ENCODE measurements around the gene PCDHGA6. TPM values are rescaled to one million over a fixed set of nuclear protein-coding genes. Genes with fewer than 3 reads are reported as not detected.

PCDHGA6 gene
- total RNA-seq, 1 experiment from 2014 or later, result 0.07 TPM

- BruUV-seq (replicated peaks), result no TSS peak
- ATAC-seq (no peak), DNase-seq (ENCODE audit: low read depth, low spot score) (no peak)
- H3K36me3 ChIP-seq (ENCODE audit: control insufficient read depth in 1 of 2, insufficient read depth in 2 of 2, low read length in 2 of 2), result no peaks in the 10 kb centered on the region
- RAD21 ChIA-PET (ENCODE audit: low non-redundant PET in 1 of 2, low total read pairs in 2 of 2, uncharacterized antibody in 2 of 2, unreplicated experiment in 2 of 2), result no interaction called here
- H3K9ac ChIP-seq (ENCODE audit: low read length), result no peak overlapping the region
- no peak for TF ChIP-seq CEBPB (IDR thresholded peaks at IDR 0.05; ENCODE audit: low read depth)
- TF ChIP-seq ELF1 (IDR thresholded peaks at IDR 0.05; ENCODE audit: borderline replicate concordance, low read depth), result no peak
- no peak for TF ChIP-seq SP1 (IDR thresholded peaks at IDR 0.05; ENCODE audit: low read depth)
- no peak for TF ChIP-seq SRF (IDR thresholded peaks at IDR 0.05; ENCODE audit: low read depth)
- TF ChIP-seq TCF7L2 (IDR thresholded peaks at IDR 0.05; ENCODE audit: borderline replicate concordance, extremely low read depth, insufficient read depth, insufficient read length), result no peak
- no peak for TF ChIP-seq ATF3 (IDR thresholded peaks at IDR 0.05)
- no peak for TF ChIP-seq ZFX (IDR thresholded peaks at IDR 0.05)
- TF ChIP-seq CBX3 (IDR thresholded peaks at IDR 0.05; ENCODE audit: low read depth), result no peak
- no peak for TF ChIP-seq FOSL1 (IDR thresholded peaks at IDR 0.05; ENCODE audit: low read depth)
- no peak for TF ChIP-seq JUND (IDR thresholded peaks at IDR 0.05)
- TF ChIP-seq, protein P1, sequence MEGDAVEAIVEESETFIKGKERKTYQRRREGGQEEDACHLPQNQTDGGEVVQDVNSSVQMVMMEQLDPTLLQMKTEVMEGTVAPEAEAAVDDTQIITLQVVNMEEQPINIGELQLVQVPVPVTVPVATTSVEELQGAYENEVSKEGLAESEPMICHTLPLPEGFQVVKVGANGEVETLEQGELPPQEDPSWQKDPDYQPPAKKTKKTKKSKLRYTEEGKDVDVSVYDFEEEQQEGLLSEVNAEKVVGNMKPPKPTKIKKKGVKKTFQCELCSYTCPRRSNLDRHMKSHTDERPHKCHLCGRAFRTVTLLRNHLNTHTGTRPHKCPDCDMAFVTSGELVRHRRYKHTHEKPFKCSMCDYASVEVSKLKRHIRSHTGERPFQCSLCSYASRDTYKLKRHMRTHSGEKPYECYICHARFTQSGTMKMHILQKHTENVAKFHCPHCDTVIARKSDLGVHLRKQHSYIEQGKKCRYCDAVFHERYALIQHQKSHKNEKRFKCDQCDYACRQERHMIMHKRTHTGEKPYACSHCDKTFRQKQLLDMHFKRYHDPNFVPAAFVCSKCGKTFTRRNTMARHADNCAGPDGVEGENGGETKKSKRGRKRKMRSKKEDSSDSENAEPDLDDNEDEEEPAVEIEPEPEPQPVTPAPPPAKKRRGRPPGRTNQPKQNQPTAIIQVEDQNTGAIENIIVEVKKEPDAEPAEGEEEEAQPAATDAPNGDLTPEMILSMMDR (IDR thresholded peaks at IDR 0.05 in 2 of 3, conservative IDR thresholded peaks at IDR 0.05 in 1 of 3; ENCODE audit: borderline replicate concordance in 1 of 3, insufficient read depth in 1 of 3, low read depth in 2 of 3, low read length in 2 of 3), result no peak
- no peak for TF ChIP-seq EGR1 (IDR thresholded peaks at IDR 0.05; ENCODE audit: low read depth)
- no peak overlapping the region for H3K4me2 ChIP-seq (ENCODE audit: low read length)
- H3K79me2 ChIP-seq (ENCODE audit: insufficient read depth, low read length), result no peaks in the 10 kb centered on the region
- POLR2A ChIA-PET, result no interaction called here
- H3K27ac ChIP-seq (ENCODE audit: low read depth, low read length), result no peak overlapping the region
- no peak overlapping the region for H2AFZ ChIP-seq (ENCODE audit: low read depth, low read length, poor library complexity, severe bottlenecking)
- no peaks in the 10 kb centered on the region for H3K9me2 ChIP-seq (ENCODE audit: insufficient read depth)
- peaks cover 0 to 12% of the 10 kb centered on the region in 2 experiments; a peak in 2 of 4 replicates for H3K9me3 ChIP-seq (ENCODE audit: control insufficient read depth in 1 of 2, insufficient read depth in 1 of 2, low read depth in 1 of 2, low read length in 2 of 2)
- no peaks in the 10 kb centered on the region for H3K4me1 ChIP-seq (ENCODE audit: control insufficient read depth in 1 of 2, insufficient read depth in 2 of 2, low read length in 2 of 2)
- CTCF ChIA-PET, result no interaction called here
- H4K20me1 ChIP-seq (ENCODE audit: insufficient read depth), result no peaks in the 10 kb centered on the region
- intact Hi-C loops (cut with micrococcal nuclease), result no loop called here
- no peaks in the 10 kb centered on the region for H3K27me3 ChIP-seq (ENCODE audit: insufficient read depth, low read length)
- H3K4me3 ChIP-seq (replicated peaks in 1 of 2; ENCODE audit: low read depth in 1 of 2, low read length in 2 of 2), result no peak overlapping the region
Observed at GRCh38 chr5:141374627-141375026, 936 bp downstream of the PCDHGA6 start.
